Measurements from ENCODE around the gene TIMM17A. TPM values are rescaled to one million over a fixed set of nuclear protein-coding genes. Genes with fewer than 3 reads are reported as not detected.

TIMM17A gene
- total RNA-seq, 1 donor from 2014 or later = 18.9 TPM

DNA sequence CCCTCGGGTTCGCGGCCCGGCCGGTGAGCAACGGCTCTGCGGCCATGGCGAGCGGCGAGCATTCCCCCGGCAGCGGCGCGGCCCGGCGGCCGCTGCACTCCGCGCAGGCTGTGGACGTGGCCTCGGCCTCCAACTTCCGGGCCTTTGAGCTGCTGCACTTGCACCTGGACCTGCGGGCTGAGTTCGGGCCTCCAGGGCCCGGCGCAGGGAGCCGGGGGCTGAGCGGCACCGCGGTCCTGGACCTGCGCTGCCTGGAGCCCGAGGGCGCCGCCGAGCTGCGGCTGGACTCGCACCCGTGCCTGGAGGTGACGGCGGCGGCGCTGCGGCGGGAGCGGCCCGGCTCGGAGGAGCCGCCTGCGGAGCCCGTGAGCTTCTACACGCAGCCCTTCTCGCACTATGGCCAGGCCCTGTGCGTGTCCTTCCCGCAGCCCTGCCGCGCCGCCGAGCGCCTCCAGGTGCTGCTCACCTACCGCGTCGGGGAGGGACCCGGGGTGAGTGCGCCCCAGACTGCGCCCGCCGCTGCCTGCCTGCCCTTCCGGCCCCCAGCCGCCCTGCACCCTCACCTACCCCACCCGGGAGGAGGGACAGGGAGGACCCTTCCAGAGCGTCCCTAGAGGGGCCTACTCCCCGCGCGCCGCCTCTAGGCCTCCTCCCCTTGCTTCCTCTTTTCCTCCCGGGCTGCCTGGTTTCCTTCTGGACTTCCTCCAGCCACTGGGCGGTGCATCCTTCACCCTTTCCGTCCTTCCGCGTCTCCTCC lies 27.5 kb downstream of the TIMM17A start, which contains the start of gene RNPEP:
TSS of gene RNPEP (plus strand) at position 26 of the 757 bp plus-strand sequence. CDS start at position 45, 19 bp downstream.
- TF ChIP-seq, protein P1, sequence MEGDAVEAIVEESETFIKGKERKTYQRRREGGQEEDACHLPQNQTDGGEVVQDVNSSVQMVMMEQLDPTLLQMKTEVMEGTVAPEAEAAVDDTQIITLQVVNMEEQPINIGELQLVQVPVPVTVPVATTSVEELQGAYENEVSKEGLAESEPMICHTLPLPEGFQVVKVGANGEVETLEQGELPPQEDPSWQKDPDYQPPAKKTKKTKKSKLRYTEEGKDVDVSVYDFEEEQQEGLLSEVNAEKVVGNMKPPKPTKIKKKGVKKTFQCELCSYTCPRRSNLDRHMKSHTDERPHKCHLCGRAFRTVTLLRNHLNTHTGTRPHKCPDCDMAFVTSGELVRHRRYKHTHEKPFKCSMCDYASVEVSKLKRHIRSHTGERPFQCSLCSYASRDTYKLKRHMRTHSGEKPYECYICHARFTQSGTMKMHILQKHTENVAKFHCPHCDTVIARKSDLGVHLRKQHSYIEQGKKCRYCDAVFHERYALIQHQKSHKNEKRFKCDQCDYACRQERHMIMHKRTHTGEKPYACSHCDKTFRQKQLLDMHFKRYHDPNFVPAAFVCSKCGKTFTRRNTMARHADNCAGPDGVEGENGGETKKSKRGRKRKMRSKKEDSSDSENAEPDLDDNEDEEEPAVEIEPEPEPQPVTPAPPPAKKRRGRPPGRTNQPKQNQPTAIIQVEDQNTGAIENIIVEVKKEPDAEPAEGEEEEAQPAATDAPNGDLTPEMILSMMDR (IDR thresholded peaks at IDR 0.05) = peak in 1 of 3 experiments; percentile 16
- TF ChIP-seq POLR2AphosphoS5 (IDR thresholded peaks at IDR 0.05; ENCODE audit: insufficient read depth in 1 of 2, low read depth in 1 of 2) (peak in 1 of 2 donors; percentile 72), POLR2A (IDR thresholded peaks at IDR 0.05) (peak in 1 of 2 donors; percentile 73)
- Histone ChIP-seq H3K4me3 (peak within 1 kb of the TSS; percentile 85 to 91), H3K36me3 (no peaks in the 10 kb centered on the region), H3K9me3 (no peaks in the 10 kb centered on the region), H3K27me3 (no peaks in the 10 kb centered on the region), H3K27ac (peak within 1 kb of the TSS; percentile 94), H3K4me1 (peaks cover 40% of the 10 kb centered on the region)
- no peak for DNase-seq (ENCODE audit: extremely low spot score in 2 of 2)
- intact Hi-C loops (cut with DNase I) = no loop called here

DNA sequence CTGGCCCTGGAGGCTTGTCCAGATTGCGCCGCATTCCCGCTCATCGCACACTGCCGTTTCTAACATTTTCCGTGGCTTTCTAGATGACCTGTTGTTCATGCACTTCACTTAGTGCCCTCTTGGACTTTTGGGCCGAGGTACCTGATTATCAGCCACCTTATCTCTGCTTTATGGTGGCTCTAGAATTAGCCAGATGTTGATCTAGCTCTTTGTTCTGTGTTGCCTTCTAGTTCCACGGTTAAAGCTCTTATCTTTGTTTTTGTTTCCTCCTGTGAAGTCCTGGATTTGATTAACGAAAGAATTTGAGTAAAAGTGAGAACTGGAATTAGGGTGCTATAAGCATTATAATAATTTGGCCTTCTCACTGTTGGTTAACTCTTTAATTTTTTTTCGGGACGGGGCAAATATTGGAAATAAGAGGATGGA lies 28.1 kb downstream of the TIMM17A start:
- Histone ChIP-seq H3K36me3 (no peaks in the 10 kb centered on the region), H3K27ac (peak overlapping the region; percentile 94), H3K27me3 (no peaks in the 10 kb centered on the region), H3K4me3 (peak overlapping the region; percentile 85 to 91), H3K4me1 (peaks cover 40% of the 10 kb centered on the region), H3K9me3 (no peaks in the 10 kb centered on the region)
- TF ChIP-seq POLR2A (IDR thresholded peaks at IDR 0.05) = no peak
- intact Hi-C loops (cut with DNase I) = no loop called here
- DNase-seq (ENCODE audit: extremely low spot score in 2 of 2) = no peak

DNA sequence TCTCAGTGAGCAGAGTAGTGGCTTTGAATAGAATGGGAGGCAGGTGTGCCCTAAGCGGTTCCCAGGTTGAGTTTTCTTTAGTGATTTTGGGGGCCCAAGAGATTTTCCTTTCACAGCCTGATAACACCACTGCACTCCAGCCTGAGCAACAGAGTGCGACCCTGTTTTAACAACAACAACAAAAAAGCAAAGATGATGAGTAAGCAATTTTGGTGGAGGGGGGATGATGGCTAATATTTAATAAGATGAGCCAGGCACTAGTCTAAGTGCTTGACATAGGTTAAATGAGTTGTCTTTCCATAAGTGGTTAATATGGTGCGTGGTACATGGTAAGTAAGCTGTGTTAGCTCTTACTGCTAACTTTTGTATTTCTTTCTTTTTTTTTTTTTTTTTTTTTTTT lies 29.1 kb downstream of the TIMM17A start:
- TF ChIP-seq POLR2A (IDR thresholded peaks at IDR 0.05) = no peak
- no peak for TF ChIP-seq POLR2AphosphoS5 (IDR thresholded peaks at IDR 0.05; ENCODE audit: insufficient read depth in 1 of 2, low read depth in 1 of 2)
- TF ChIP-seq, protein P1 (IDR thresholded peaks at IDR 0.05) = no peak
- peaks cover 0 to 5% of the 10 kb centered on the region in 2 donors for H3K36me3 ChIP-seq
- no peaks in the 10 kb centered on the region for H3K9me3 ChIP-seq
- intact Hi-C loops (cut with DNase I) = no loop called here
- no peak overlapping the region for H3K27ac ChIP-seq
- H3K4me3 ChIP-seq = no peak overlapping the region
- no peak for DNase-seq (ENCODE audit: extremely low spot score in 2 of 2)
- peaks cover 40% of the 10 kb centered on the region for H3K4me1 ChIP-seq
- H3K27me3 ChIP-seq = no peaks in the 10 kb centered on the region

DNA sequence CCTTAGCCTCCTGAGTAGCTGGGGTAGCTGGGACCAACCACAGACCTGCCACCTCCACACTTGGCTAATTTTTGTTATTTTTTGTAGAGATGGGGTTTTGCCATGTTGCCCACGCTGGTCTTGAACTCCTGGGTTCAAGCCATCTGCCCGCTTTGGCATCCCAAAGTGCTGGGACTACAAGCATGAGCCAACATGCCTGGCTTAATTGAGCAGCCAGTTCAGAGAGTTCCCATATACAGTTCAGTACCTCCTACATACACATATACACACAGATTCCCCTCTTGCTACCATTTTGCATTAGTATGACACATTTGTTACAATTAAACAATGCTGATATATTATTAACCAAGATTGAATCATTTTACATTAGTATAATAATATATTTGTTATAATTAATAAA lies 30.1 kb downstream of the TIMM17A start:
- no peak overlapping the region for H3K4me3 ChIP-seq

DNA sequence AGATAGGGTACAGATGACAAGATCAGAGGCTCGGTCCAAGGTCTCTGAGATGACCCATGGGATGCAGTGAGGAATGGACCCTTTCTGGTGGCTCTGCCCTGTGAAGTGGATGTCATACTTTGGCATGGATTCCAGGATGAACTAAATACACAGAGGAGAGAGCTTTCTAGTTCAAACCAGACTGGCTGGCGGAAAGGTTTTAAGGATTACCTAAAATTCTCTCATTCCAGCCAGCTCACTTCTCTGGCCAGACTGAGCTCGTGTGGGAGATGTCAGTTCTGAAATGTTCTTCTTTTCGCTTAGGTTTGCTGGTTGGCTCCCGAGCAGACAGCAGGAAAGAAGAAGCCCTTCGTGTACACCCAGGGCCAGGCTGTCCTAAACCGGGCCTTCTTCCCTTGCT lies 33.3 kb downstream of the TIMM17A start:
- H3K27me3 ChIP-seq = no peaks in the 10 kb centered on the region
- no peak overlapping the region for H3K27ac ChIP-seq
- intact Hi-C loops (cut with DNase I) = no loop called here
- TF ChIP-seq POLR2AphosphoS5 (IDR thresholded peaks at IDR 0.05; ENCODE audit: insufficient read depth in 1 of 2, low read depth in 1 of 2) (no peak), POLR2A (IDR thresholded peaks at IDR 0.05) (no peak)
- TF ChIP-seq, protein P1 (IDR thresholded peaks at IDR 0.05) = no peak
- H3K9me3 ChIP-seq = no peaks in the 10 kb centered on the region
- H3K36me3 ChIP-seq = peaks cover 0 to 44% of the 10 kb centered on the region in 2 donors
- H3K4me1 ChIP-seq = peaks cover 41% of the 10 kb centered on the region
- no peak overlapping the region for H3K4me3 ChIP-seq
- DNase-seq (ENCODE audit: extremely low spot score in 2 of 2) = no peak

More for the DNA sequence above, 30.1 kb downstream of the TIMM17A start:
- Histone ChIP-seq H3K27ac (peak overlapping the region; percentile 15), H3K9me3 (no peaks in the 10 kb centered on the region), H3K36me3 (peaks cover 0 to 14% of the 10 kb centered on the region in 2 donors), H3K4me1 (peaks cover 47% of the 10 kb centered on the region), H3K27me3 (no peaks in the 10 kb centered on the region)
- intact Hi-C loops (cut with DNase I) = no loop called here
- DNase-seq (ENCODE audit: extremely low spot score in 2 of 2) = no peak
- TF ChIP-seq POLR2A (IDR thresholded peaks at IDR 0.05) (no peak), POLR2AphosphoS5 (IDR thresholded peaks at IDR 0.05; ENCODE audit: insufficient read depth in 1 of 2, low read depth in 1 of 2) (no peak)
- TF ChIP-seq, protein P1 (IDR thresholded peaks at IDR 0.05) = no peak
